NCI-H2196 treated with DMSO at 0.1 percent for 48 hours (cell line): ENCODE results near the gene ZNF19.

ENCODE experiments used
- DNase-seq: peaks from one replicate; lab custom pipeline; 2025; ENCODE audit not compliant: unreplicated experiment; lab: John Stamatoyannopoulos, UW

The ZNF19 gene

DNA sequence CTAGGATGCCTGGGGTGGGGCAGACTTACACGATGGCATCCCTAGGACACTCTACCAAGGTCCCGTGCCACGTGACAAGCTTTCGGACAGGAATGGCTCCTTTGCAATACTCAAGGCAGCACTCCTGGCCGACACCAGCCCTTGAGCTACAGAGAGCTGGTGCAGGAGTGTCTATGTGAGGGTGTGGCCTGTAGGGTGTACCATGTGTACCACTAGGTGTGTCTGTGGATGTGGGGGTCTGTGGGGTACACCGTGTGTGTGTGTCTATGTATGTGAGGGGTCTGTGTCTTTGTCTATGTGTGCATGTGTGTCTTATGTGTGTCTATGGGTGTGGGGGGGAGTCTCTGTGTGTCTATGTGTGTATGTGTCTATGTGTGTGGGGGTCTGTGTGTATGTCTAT is 45.4 kb downstream of the ZNF19 start:
- DNase-seq: no peak

GRCh38 chr16:71442051-71442440 is 47.1 kb downstream of the ZNF19 start, which contains the start of gene TLE7:
TLE7 (minus strand) TSS chr16:71442054; CDS start chr16:71433324, 8,730 bp downstream.
- no peak for DNase-seq

GRCh38 chr16:71441348-71442050 is 47.6 kb downstream of the ZNF19 start:
- no peak for DNase-seq

DNA sequence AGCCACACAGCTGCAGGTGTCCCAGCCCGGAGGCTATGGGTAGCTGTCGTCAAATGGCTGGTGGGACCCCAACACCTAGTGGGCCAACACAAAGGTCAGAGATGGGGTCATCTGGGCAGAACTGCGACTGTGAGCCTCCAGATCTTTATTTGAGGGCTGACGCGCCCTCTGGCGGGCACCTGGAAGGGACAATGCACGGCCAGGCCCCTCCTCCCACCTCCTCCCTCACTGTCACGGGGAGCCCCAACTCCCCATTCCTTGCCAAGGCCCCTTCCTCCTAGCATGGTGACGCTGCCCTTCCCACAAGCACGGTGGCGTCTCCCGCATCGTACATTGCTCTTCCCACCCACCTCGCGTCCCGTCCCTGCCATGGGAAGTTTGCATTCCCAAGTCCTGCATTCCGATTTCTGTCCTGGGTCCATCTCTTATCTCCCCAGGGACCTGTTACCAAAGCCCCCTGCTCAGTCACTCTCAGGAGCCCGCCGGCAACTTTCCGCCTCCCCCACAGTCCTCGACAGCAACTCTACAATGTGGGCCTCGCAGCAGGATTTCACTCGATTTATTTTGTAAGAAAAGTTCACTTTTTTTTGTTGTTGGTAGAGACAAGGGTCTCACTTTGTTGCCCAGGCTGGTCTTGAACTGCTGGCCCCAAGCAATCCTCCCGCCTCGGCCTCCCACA is 48.3 kb downstream of the ZNF19 start:
- no peak for DNase-seq

DNA sequence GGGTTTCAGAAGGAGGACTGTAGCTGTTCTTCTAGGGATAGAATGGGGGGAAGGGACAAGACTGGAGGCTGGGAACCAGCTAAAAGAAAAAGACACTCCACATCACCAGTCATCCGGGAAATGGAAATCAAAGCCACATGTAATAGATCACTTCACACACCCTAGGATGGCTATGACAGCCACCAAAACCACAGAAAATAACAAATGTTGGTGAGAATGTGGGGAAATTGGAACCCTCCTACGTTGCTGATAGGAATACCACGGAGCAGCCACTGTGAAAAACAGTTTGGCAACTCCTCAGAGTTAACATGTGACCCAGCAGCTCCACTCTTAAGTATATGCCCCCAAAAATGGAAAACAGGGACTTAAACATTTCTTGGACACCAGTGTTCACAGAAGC is 49.6 kb downstream of the ZNF19 start:
- no peak for DNase-seq

GRCh38 chr16:71436473-71436872 is 52.7 kb downstream of the ZNF19 start:
- no peak for DNase-seq

DNA sequence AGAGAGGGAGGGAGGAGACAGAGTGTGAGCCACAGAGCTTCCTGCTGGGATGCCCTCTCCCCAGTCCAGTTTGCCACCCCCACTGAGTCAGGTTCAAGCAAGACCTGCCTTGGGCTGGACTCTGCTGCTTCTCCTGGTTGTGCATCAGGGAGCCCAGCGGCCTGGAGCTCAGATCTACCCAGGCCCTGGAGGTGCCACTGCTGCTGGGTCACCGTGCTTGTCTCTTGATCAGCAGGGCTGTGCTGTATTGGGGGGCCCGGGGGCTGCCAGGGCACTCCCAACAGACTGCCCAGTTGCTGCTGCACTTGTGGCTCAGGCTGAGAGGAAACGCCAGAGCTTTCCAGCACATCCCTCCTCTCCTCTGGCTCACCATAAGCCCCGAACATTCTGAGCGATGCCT is 56.2 kb downstream of the ZNF19 start:
- DNase-seq: no peak

- DNase-seq: no peak
Observed at GRCh38 chr16:71431991-71432390, 57.1 kb downstream of the ZNF19 start.

DNA sequence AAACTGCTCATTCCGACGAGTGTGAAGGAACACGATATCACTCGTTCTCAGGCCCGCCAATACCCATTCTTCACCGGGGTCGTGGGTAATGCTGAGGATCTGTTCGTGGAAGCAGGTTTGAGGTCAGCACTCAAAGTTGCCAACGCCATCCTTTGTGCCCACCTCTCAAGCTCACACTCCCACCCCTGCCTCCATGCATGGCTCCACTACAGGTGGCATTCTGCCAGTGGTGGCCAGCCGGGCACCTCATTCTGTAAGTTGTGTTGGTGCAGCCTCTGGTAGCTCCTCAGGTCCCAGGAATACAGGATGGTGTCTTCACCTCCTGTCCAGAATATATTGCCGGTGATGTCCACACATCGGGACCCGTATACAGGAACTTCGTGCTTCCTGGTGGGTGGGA is 57.9 kb downstream of the ZNF19 start:
- no peak for DNase-seq

GRCh38 chr16:71430744-71431143 is 58.4 kb downstream of the ZNF19 start:
- no peak for DNase-seq

GRCh38 chr16:71429581-71429980 is 59.5 kb downstream of the ZNF19 start:
- no peak for DNase-seq

DNA sequence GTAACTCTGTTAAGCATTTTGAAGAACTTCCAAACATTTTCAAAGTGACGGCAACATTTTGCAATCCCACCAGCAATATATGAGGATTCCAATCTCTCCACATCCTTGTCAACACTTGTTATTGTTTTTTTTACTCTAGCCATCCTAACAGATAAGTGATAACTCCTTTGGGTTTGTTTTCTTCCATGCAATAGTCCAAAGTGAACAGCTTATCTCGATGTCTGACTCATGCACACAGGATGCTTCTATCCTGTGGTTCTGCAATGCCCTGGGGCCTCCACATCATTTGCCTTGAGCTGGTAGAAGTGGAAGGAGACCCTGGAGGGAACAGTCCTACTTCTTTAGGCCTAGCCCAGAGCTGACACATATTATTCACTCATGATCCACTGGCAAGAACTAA is 60.2 kb downstream of the ZNF19 start:
- DNase-seq: no peak

DNA sequence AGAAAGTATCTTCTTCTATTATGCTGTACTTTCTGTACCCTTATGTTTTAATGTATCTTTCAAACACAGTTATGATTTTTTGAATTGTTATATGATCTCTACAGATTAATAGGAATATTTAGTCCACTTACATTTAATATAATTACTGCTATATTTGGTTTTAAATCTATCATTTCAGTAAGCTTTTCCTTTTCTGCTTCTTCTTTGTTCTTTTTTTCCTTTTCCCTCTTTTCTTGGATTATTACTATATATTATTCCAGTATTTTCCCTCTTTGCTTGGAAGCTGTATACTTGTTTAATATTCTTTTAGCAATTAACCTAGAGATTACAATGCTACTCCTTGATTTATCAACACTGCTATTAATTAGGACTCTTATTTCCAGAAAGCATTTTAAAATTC is 60.7 kb downstream of the ZNF19 start:
- no peak for DNase-seq

DNA sequence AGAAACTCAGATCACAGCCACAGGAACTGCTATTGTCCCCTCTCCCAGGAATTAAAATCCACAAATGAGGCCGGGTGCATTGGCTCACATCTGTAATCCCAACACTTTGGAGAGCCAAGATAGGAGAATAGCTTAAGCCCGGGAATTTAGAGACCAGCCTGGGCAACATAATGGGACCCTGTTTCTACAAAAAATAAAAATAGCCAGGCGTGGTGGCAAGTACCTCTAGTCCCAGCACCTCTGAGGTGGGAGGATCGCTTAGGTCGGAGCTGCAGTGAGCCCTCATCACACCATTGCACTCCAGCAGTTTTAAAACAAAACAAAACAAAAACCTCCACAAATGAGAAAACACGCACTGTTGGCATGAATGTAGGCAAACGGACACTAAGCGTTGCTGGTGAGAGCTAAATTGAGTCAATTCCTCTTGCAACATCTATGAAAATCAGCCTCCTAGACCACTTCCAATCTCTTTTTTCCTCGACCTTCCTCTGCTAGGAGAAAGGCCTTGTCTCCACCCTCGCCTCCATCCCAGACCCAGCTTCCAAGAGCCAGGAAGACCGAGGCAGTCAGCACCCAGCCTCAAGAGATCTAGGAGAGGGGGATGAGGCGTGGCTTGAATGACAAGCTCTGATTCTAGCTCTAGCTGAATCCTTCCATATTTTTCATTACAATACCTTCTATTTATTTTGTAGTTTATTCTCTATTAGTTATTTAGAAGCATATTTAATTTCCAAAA is 62.1 kb downstream of the ZNF19 start:
- DNase-seq: no peak

GRCh38 chr16:71426069-71426879 is 62.9 kb downstream of the ZNF19 start:
- DNase-seq: no peak

GRCh38 chr16:71425746-71426068 is 63.4 kb downstream of the ZNF19 start:
- no peak for DNase-seq

- no peak for DNase-seq
Observed at GRCh38 chr16:71424626-71425025, 64.5 kb downstream of the ZNF19 start.

GRCh38 chr16:71423865-71424264 is 65.3 kb downstream of the ZNF19 start:
- no peak for DNase-seq
